HG03064 (cell line): ENCODE measurements around the gene GTF2A1.

Source experiments
- ATAC-seq: cut with Tn5 transposase; IDR thresholded peaks from one replicate; pipeline ENCODE4 v1.9.1; 2021; ENCODE audit warnings: low read depth; ENCODE audit not compliant: unreplicated experiment

The GTF2A1 gene

GRCh38 chr14:81143793-81144192 lies 77.0 kb downstream of the GTF2A1 start:
- ATAC-seq: no peak

GRCh38 chr14:81141426-81141825 lies 79.3 kb downstream of the GTF2A1 start:
- no peak for ATAC-seq

- ATAC-seq: no peak
Observed at GRCh38 chr14:81138429-81138828, 82.3 kb downstream of the GTF2A1 start.

GRCh38 chr14:81137316-81137715 lies 83.4 kb downstream of the GTF2A1 start:
- no peak for ATAC-seq

GRCh38 chr14:81133400-81133799 lies 87.4 kb downstream of the GTF2A1 start:
- no peak for ATAC-seq

GRCh38 chr14:81132468-81132867 lies 88.3 kb downstream of the GTF2A1 start:
- no peak for ATAC-seq

- no peak for ATAC-seq
Observed at GRCh38 chr14:81129242-81129641, 91.5 kb downstream of the GTF2A1 start.

- no peak for ATAC-seq
Observed at GRCh38 chr14:81127785-81128184, 93.0 kb downstream of the GTF2A1 start.

- ATAC-seq: no peak
Observed at GRCh38 chr14:81125536-81125935, 95.2 kb downstream of the GTF2A1 start.
